ENCODE data around the gene NCOA5.

Gene NCOA5

DNA sequence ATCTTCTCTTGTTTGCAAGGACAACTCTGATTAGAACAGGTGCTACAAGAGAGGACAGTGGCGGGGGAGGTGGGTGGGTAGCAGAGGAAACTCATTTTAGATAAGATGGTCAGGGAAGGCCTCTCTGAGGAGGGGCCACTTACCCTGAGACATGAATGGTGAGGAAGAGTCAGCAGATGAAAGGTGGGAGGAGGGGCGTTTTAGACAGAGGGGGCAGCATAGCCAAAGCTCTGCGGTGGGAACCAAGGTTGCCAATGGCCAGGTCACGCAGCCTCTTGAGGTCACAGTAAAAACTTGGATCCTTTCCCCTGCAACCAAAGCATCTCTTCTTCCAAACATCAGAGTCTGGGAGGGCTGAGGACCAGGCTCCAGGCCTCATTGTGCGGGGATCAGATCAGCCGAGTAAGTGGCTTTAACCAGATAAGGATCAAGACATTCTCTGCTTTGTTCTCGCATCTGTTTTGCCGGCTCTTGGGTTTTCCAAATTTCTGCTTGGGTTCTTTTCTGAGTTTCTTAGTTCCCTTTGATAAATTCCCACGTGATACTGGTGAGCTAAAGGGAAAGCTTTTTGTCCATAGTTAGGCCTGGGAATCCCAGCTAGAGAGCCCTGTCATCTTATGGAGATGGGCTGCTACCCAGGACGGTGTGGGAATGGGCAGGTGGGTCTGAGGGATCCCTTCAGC is 22.8 kb upstream of the NCOA5 start:
- no peak for DNase-seq (ENCODE audit: low read depth)
- H3K4me3 ChIP-seq (ENCODE audit: low read length) = no peak overlapping the region
- TF ChIP-seq, protein P1, sequence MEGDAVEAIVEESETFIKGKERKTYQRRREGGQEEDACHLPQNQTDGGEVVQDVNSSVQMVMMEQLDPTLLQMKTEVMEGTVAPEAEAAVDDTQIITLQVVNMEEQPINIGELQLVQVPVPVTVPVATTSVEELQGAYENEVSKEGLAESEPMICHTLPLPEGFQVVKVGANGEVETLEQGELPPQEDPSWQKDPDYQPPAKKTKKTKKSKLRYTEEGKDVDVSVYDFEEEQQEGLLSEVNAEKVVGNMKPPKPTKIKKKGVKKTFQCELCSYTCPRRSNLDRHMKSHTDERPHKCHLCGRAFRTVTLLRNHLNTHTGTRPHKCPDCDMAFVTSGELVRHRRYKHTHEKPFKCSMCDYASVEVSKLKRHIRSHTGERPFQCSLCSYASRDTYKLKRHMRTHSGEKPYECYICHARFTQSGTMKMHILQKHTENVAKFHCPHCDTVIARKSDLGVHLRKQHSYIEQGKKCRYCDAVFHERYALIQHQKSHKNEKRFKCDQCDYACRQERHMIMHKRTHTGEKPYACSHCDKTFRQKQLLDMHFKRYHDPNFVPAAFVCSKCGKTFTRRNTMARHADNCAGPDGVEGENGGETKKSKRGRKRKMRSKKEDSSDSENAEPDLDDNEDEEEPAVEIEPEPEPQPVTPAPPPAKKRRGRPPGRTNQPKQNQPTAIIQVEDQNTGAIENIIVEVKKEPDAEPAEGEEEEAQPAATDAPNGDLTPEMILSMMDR (conservative IDR thresholded peaks at IDR 0.05; ENCODE audit: low read depth, low read length) = no peak

DNA sequence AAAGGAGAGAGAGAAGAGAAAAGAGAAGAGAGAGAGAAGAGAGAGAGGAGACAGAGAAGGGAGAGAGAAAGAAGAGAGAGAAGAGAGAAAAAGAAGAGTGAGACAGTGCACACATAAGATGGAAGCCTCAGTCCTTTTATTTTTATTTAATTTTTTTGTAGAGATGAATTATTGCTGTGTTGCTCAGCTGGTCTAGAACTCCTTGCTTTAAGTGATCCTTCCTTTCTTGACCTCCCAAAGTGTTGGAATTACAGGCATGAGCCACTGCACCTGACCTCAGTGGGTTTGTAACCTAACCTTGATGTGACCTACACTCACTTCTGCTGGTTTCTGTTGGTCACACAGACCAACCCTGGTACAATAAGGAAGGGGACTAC is 22.1 kb upstream of the NCOA5 start:
- TF ChIP-seq, protein P1 (conservative IDR thresholded peaks at IDR 0.05; ENCODE audit: low read depth, low read length) = no peak

DNA sequence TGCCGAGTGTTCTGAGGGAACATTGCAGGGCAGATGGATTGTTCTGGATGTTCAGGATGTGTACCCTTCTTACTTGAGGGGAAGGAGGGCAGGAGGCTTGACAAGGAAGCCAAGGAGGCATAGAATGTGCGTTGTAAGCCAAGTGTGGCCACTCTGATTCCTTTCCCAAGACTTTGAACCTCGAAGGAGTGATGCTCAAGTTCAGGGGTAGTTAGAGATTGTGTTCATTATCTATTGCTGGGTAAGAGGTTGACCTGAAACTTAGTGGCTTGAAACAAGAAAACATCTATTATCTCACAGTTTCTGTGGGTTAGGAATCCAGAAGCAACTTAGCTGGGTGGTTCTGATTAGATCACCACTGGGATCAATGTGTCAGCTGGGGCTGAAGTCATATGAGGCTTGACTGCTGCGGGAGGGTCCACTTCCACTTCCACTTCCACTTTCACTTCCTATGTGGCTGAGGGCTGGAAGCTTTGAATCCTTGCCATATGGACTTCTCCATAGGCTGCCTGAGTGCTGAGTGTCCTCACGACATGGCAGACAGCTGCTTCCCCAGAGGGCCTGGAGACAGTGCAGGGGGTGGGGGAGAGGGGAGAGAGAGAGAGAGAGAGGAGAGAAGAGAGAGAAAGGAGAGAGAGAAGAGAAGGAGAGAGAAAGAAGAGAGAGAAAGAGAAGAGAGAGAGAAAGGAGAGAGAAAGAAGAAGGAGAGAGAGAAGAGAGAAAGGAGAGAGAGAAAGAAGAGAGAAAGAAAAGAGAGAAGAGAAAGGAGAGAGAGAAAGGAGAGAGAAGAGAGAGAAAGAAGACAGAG is 21.5 kb upstream of the NCOA5 start:
- TF ChIP-seq, protein P1 (conservative IDR thresholded peaks at IDR 0.05; ENCODE audit: low read depth, low read length) = no peak
- no peak overlapping the region for H3K4me3 ChIP-seq (ENCODE audit: low read length)
- DNase-seq (ENCODE audit: low read depth) = no peak

More for the DNA sequence above, 22.1 kb upstream of the NCOA5 start:
- H3K4me3 ChIP-seq (ENCODE audit: low read length) = no peak overlapping the region
- no peak for DNase-seq (ENCODE audit: low read depth)

DNA sequence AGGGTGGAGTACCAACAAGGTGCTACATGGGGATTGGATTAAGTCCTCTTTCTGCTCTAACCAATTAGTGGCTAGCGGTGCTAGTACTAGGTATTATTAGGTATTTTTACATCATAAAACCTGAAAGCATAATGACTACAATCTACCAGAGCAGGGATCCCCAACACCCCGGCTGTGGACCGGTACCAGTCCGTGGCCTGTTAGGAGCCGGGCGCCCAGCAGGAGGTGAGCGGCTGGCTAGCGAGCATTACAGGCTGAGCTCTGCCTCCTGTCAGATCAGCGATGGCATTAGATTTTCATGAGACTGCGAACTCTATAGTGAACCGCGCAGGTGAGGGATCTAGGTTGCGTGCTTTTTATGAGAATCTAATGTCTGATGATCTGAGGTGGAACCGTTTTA is 19.2 kb upstream of the NCOA5 start:
- H3K4me3 ChIP-seq (ENCODE audit: low read length) = no peak overlapping the region
- no peak for DNase-seq (ENCODE audit: low read depth)
- TF ChIP-seq, protein P1 (conservative IDR thresholded peaks at IDR 0.05; ENCODE audit: low read depth, low read length) = no peak

DNA sequence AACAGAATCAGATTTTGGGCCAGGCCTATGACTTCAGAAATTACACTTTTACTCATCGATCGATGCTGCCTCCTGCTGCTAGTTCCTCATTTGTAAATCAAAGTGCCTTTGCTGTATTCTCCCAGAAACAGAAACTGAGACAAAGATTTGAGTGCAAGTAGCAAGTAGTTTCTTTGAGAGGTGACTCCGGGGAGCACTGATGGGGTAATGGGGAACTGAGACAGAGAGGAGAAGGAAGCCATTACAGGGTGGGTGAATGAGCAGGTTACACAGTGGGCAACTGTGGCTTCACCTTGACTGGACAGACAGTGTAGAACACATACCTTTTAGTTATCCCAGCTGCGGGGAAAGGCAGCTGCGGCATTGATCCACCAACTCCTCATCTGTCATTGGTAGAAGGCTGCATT is 18.7 kb upstream of the NCOA5 start:
- H3K4me3 ChIP-seq (ENCODE audit: low read length) = no peak overlapping the region
- DNase-seq (ENCODE audit: low read depth) = no peak
- TF ChIP-seq, protein P1 (conservative IDR thresholded peaks at IDR 0.05; ENCODE audit: low read depth, low read length) = no peak

DNA sequence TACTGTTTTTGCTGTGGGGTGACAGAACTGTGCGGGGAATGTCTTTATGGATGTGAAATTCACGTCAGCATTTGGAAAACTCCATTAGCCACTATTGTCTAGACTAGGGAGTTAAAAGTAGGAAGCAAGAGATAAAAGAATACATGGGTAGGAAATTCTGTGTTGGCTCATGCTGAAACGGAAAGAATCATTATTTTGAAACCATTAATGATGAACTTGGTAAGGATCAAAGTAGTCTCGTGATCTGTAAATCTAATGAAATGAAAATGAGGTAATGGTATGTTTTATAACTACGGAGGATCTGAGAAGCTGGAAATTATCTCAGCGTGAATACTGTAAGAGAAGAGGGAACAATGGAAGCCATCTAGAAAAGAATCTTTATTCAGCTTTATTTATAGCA is 17.3 kb upstream of the NCOA5 start:
- TF ChIP-seq, protein P1 (conservative IDR thresholded peaks at IDR 0.05; ENCODE audit: low read depth, low read length) = no peak
- no peak overlapping the region for H3K4me3 ChIP-seq (ENCODE audit: low read length)
- DNase-seq (ENCODE audit: low read depth) = no peak

DNA sequence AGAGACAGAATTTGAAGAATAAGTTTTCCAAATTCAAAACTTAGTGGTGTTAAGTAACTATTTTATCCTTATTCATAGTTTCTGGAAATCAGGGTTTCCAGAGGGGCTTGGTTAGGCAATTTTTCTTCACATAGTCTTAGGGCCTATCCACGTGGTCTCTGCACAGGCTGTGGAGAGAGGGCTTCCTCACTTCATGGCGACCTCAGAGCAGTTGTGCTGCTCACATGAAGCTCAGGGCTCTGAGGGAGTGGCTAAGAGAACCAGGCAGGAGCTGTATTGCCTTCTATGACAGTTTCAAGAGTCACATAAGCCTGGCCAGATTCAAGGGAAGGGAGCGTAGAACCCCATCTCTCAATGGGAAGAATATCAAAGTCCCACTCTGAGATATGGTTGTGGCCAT is 14.5 kb upstream of the NCOA5 start:
- no peak overlapping the region for H3K4me3 ChIP-seq (ENCODE audit: low read length)
- TF ChIP-seq, protein P1 (conservative IDR thresholded peaks at IDR 0.05; ENCODE audit: low read depth, low read length) = no peak
- no peak for DNase-seq (ENCODE audit: low read depth)

Measured in retinal pigment epithelial cell (primary cell).